ENCODE data around the gene IL10.

- TF ChIP-seq EZH2 (IDR thresholded peaks at IDR 0.05) (no peak), CTCF (IDR thresholded peaks at IDR 0.05) (no peak), EZH2phosphoT487 (IDR thresholded peaks at IDR 0.05) (no peak)
Measured at GRCh38 chr1:206821493-206821892, 49.2 kb upstream of the IL10 start.

All from neural progenitor cell (in vitro differentiated cells).